22Rv1 (cell line): Measurements from ENCODE around the gene ENPP3.

Experiments used
- CTCF ChIP-seq: fragments of 450-650 bp; IDR thresholded peaks from 2 replicates; pipeline ENCODE4 v1.5.1; 2017; ENCODE audit warnings: mild to moderate bottlenecking
- ZFX ChIP-seq: fragments of 450-650 bp; IDR thresholded peaks from 2 replicates; pipeline ENCODE4 v1.6.1; 2017; ENCODE audit warnings: antibody characterized with exemption, borderline replicate concordance

GRCh38 chr6:131754715-131755567 lies 117.8 kb downstream of the ENPP3 start:
- TF ChIP-seq CTCF (no peak), ZFX (no peak)
